GM12878 (cell line): ENCODE measurements around the gene TULP4. TPM values are rescaled to one million over a fixed set of nuclear protein-coding genes. Genes with fewer than 3 reads are reported as not detected.

ENCODE experiments used
- ATAC-seq: fragments of 200-7000 bp; cut with Tn5 transposase; 3 replicates; pipeline ENCODE4 v1.9.1; 2020; ENCODE audit warnings: mild to moderate bottlenecking, moderate library complexity
- BruUV-seq: library from RNA; stranded (reverse); fragments of 400-500 nt; replicated peaks from 2 replicates; lab custom pipeline; 2021; lab: Mats Ljungman, UMichigan
- CTCF ChIA-PET: fragments of 300-600 bp; sonication (Branson Sonifier 250); formaldehyde crosslinking; extraction: SDS; loops from one replicate; lab custom pipeline; 2021; ENCODE audit warnings: inconsistent platforms; lab: Yijun Ruan, JAX
- POLR2A ChIA-PET: fragments of 350-600 bp; formaldehyde crosslinking; extraction: SDS; loops from one replicate; lab custom pipeline; 2021; ENCODE audit warnings: inconsistent platforms; lab: Charles Lee
- RAD21 ChIA-PET: fragments of 300-600 bp; sonication (Branson Sonifier 250); formaldehyde crosslinking; loops from one replicate; lab custom pipeline; 2023; ENCODE audit warnings: antibody characterized with exemption; ENCODE audit not compliant: unreplicated experiment; lab: Charles Lee
- SMC1A ChIA-PET: fragments of 300-600 bp; sonication (Branson Sonifier 250); formaldehyde crosslinking; loops from one replicate; lab custom pipeline; 2023; ENCODE audit not compliant: unreplicated experiment, uncharacterized antibody; lab: Charles Lee
- DNase-seq: peaks from one replicate; pipeline ENCODE4 v3.0.0-alpha.2; 2011; ENCODE audit warnings: low read depth, low spot score
- FAIRE-seq: peaks from 3 replicates; lab custom pipeline; 2011; peaks lifted over from hg19 to GRCh38; lab: Jason Lieb, UNC
- H2AFZ ChIP-seq: 2 replicates; pipeline ENCODE4 v1.6.0; 2011; ENCODE audit warnings: low read depth, low read length, control low read depth; ENCODE audit not compliant: control insufficient read depth
- H3K27ac ChIP-seq: 2 replicates; pipeline ENCODE4 v1.5.1; 2011; ENCODE audit warnings: control low read depth; ENCODE audit not compliant: control insufficient read depth, insufficient read depth
- H3K27me3 ChIP-seq, 2 experiments: replicated peaks in 1 of 2; 2 replicates each; pipeline versions ENCODE4 v1.6.0 to v1.6.1; 2011; ENCODE audit warnings: low read length in 1 of 2; ENCODE audit not compliant: control insufficient read depth in 2 of 2, insufficient read depth in 2 of 2
- H3K36me3 ChIP-seq, 2 experiments: 2 replicates each; pipeline ENCODE4 v1.5.1; 2011; ENCODE audit warnings: low read length in 1 of 2; ENCODE audit not compliant: control insufficient read depth in 2 of 2, insufficient read depth in 2 of 2
- H3K4me1 ChIP-seq: 2 replicates; pipeline ENCODE4 v1.6.1; 2011; ENCODE audit warnings: mild to moderate bottlenecking, low read length, moderate library complexity, mixed read lengths; ENCODE audit not compliant: control insufficient read depth, insufficient read depth
- H3K4me2 ChIP-seq: 2 replicates; pipeline ENCODE4 v1.6.0; 2011; ENCODE audit warnings: control low read depth; ENCODE audit not compliant: control insufficient read depth, insufficient read depth
- H3K4me3 ChIP-seq: fragments of 200-600 bp; sonication (generic); 2 replicates; pipeline ENCODE4 v1.5.1; 2016
- H3K79me2 ChIP-seq: 2 replicates; pipeline ENCODE4 v1.6.0; 2011; ENCODE audit warnings: low read length; ENCODE audit not compliant: control insufficient read depth, insufficient read depth
- H3K9ac ChIP-seq: 2 replicates; pipeline ENCODE4 v1.8.0; 2011; ENCODE audit warnings: low read length, control low read depth, mixed read lengths; ENCODE audit not compliant: control insufficient read depth, insufficient read depth
- H3K9me3 ChIP-seq: replicated peaks from 3 replicates; pipeline ENCODE4 v1.5.1; 2011; ENCODE audit warnings: mild to moderate bottlenecking, low read length; ENCODE audit not compliant: control insufficient read depth, insufficient read depth
- H4K20me1 ChIP-seq: 2 replicates; pipeline ENCODE4 v1.6.0; 2011; ENCODE audit not compliant: control insufficient read depth, insufficient read depth
- BCLAF1 ChIP-seq: fragments of 450-650 bp; IDR thresholded peaks from 2 replicates; pipeline ENCODE4 v1.6.1; 2017; ENCODE audit warnings: antibody characterized with exemption, mild to moderate bottlenecking, moderate library complexity
- CBFB ChIP-seq: IDR thresholded peaks from 2 replicates; pipeline ENCODE4 v1.6.1; 2016; ENCODE audit warnings: antibody characterized with exemption, low read depth
- CHD1 ChIP-seq: IDR thresholded peaks from 2 replicates; pipeline ENCODE4 v1.6.1; 2012; ENCODE audit warnings: low read depth, low read length, improper control_type of control experiment
- ESRRA ChIP-seq: IDR thresholded peaks from 2 replicates; pipeline ENCODE4 v1.6.1; 2012; ENCODE audit warnings: mild to moderate bottlenecking, low read length, improper control_type of control experiment
- HDGF ChIP-seq: fragments of 450-650 bp; IDR thresholded peaks from 2 replicates; pipeline ENCODE4 v1.6.1; 2016; ENCODE audit warnings: antibody characterized with exemption
- MYB ChIP-seq: fragments of 150-350 bp; IDR thresholded peaks from 2 replicates; pipeline ENCODE4 v1.6.1; 2014; ENCODE audit warnings: mild to moderate bottlenecking, low read depth, low read length, borderline replicate concordance
- SREBF2 ChIP-seq: IDR thresholded peaks from 2 replicates; pipeline ENCODE4 v1.6.1; 2012; ENCODE audit warnings: mild to moderate bottlenecking, low read length
- TCF12 ChIP-seq: IDR thresholded peaks from 2 replicates; pipeline ENCODE4 v1.6.1; 2011; ENCODE audit warnings: low read depth, mild to moderate bottlenecking, low read length
- WRNIP1 ChIP-seq: IDR thresholded peaks from 2 replicates; pipeline ENCODE4 v1.6.1; 2011; ENCODE audit warnings: low read depth, low read length, improper control_type of control experiment, borderline replicate concordance
- ZBTB40 ChIP-seq: fragments of 450-650 bp; IDR thresholded peaks from 2 replicates; pipeline ENCODE4 v1.6.1; 2016; ENCODE audit warnings: mild to moderate bottlenecking, moderate library complexity, borderline replicate concordance
- WGBS: methylation state at CpG from one replicate; pipeline ENCODE4 v1.1.6; 2016; ENCODE audit warnings: low lambda C conversion rate; ENCODE audit not compliant: insufficient replicate concordance, insufficient coverage; ENCODE audit errors: missing lambda C conversion rate; 5-methylcytosine and 5-hydroxymethylcytosine counted together
- in situ Hi-C: fragments of 300-500 bp; cut with MboI; formaldehyde crosslinking; loops from 9 replicates; pipeline ENCODE4 v1.14.3; 2018; ENCODE audit warnings: mixed read lengths
- intact Hi-C: fragments of 100-400 bp; cut with micrococcal nuclease; formaldehyde crosslinking; loops from one replicate; pipeline ENCODE4 v1.14.2; 2022; ENCODE audit not compliant: unreplicated experiment
- polyA plus RNA-seq, 11 experiments: library from polyadenylated mRNA; depleted of rRNA in 4 of 11; unstranded in 6 of 11; stranded (reverse) in 5 of 11; fragments of >200 nt; fragmentation: Nextera tagmentation in 4 of 11; fragmentation: Illumina TruSeq in 1 of 11; extraction: Ambion mirVana in 4 of 11; extraction: Trizol in 1 of 11; gene quantifications; 1 replicate in 1 of 11; 2 replicates in 10 of 11; pipeline versions ENCODE4 v1.2.1 to v1.2.3, GENCODE V29; 2011 to 2016; ENCODE audit warnings: inconsistent platforms in 2 of 11, missing spikeins in 2 of 11, low read depth in 1 of 11
- total RNA-seq, 4 experiments: library from RNA; depleted of rRNA in 3 of 4; stranded (reverse); fragments of >200 nt in 3 of 4; fragmentation: Illumina TruSeq in 1 of 4; extraction: Trizol in 1 of 4; gene quantifications; 2 replicates each; pipeline versions ENCODE4 v1.2.1 to v1.2.3, GENCODE V29; 2013 to 2021

Gene TULP4
- total and polyA plus RNA-seq, 10 of the 15 experiments (the other 5 are each of a cell fraction or from before 2014, with no cell fraction given) = 0.73 to 31.8 (median 14.0) TPM

- TF ChIP-seq BCLAF1 = no peak
- no peak for TF ChIP-seq TCF12
- no peak for TF ChIP-seq MYB
- no peak for TF ChIP-seq WRNIP1
- no peak for TF ChIP-seq CHD1
These were observed 75.3 kb downstream of the TULP4 start (continued) for GRCh38 chr6:158387578-158387977.

- no peaks in the 10 kb centered on the region for H3K79me2 ChIP-seq
- H3K4me2 ChIP-seq = no peak overlapping the region
- SMC1A ChIA-PET = interaction anchor here (1.2 to 1.5 kb wide), 2 partner anchors 16 to 98 kb away, joined by 3 to 4 read pairs; no protein-coding TSS in a partner anchor
- peak; percentile 82 for ATAC-seq
- H2AFZ ChIP-seq = no peak overlapping the region
- no peaks in the 10 kb centered on the region for H4K20me1 ChIP-seq
- no peak for TF ChIP-seq ZBTB40
- TF ChIP-seq HDGF = no peak
- no peak for TF ChIP-seq SREBF2
- TF ChIP-seq ESRRA = no peak
- no peak for TF ChIP-seq CBFB
- TF ChIP-seq MYB = no peak
- 0% methylated on average over 2 of the region's 2 CpGs for WGBS
- H3K27me3 ChIP-seq = no peaks in the 10 kb centered on the region
- H3K36me3 ChIP-seq = no peaks in the 10 kb centered on the region; a peak in 1 of 4 replicates
- CTCF ChIA-PET = interaction anchor here (1.1 to 1.7 kb wide), 3 partner anchors 8 to 20 kb away, joined by 3 to 4 read pairs (median 3); no protein-coding TSS in a partner anchor
- H3K4me3 ChIP-seq = no peak overlapping the region
- in situ Hi-C loops (no loop called here), intact Hi-C loops (loop anchor here (5.0 kb wide), 1 partner anchor 166 kb away; no protein-coding TSS in a partner anchor)
- no peaks in the 10 kb centered on the region; the same call in 1 of the 2 replicates for H3K4me1 ChIP-seq
- H3K27ac ChIP-seq = no peak overlapping the region; the same call in 1 of the 2 replicates
- BruUV-seq = no TSS peak
- H3K9me3 ChIP-seq = peaks cover 9% of the 10 kb centered on the region; the same call in 2 of the 3 replicates
- RAD21 ChIA-PET = no interaction called here
- DNase-seq = no peak
- no peak for FAIRE-seq
- no peak overlapping the region for H3K9ac ChIP-seq
- POLR2A ChIA-PET = interaction anchor here (0.6 kb wide), 1 partner anchor 59 kb away, joined by 6 read pairs; no protein-coding TSS in a partner anchor
These were observed 76.5 kb downstream of the TULP4 start for GRCh38 chr6:158388727-158389126.
